ENCODE results near the gene TMEM140.

The TMEM140 gene

GRCh38 chr7:135174941-135175340, 27.1 kb downstream of the TMEM140 start:
- no peak for DNase-seq (ENCODE audit: low read depth)

GRCh38 chr7:135175931-135176330, 28.1 kb downstream of the TMEM140 start:
- DNase-seq (ENCODE audit: low read depth) = no peak

- no peak for DNase-seq (ENCODE audit: low read depth)
These were observed 29.3 kb downstream of the TMEM140 start for GRCh38 chr7:135177028-135177696.

- DNase-seq (ENCODE audit: low read depth) = no peak
These were observed 30.5 kb downstream of the TMEM140 start for GRCh38 chr7:135178364-135178763.

GRCh38 chr7:135179321-135179925, 31.6 kb downstream of the TMEM140 start:
- DNase-seq (ENCODE audit: low read depth) = no peak

- no peak for DNase-seq (ENCODE audit: low read depth)
These were observed 32.2 kb downstream of the TMEM140 start for GRCh38 chr7:135180122-135180521.

GRCh38 chr7:135181261-135181928, 33.5 kb downstream of the TMEM140 start:
- DNase-seq (ENCODE audit: low read depth) = no peak

GRCh38 chr7:135181929-135182678, 34.2 kb downstream of the TMEM140 start:
- no peak for DNase-seq (ENCODE audit: low read depth)

GRCh38 chr7:135183478-135183877, 35.6 kb downstream of the TMEM140 start:
- no peak for DNase-seq (ENCODE audit: low read depth)

GRCh38 chr7:135184254-135184841, 36.5 kb downstream of the TMEM140 start:
- DNase-seq (ENCODE audit: low read depth) = no peak

GRCh38 chr7:135185471-135186260, 37.8 kb downstream of the TMEM140 start:
- no peak for DNase-seq (ENCODE audit: low read depth)

- DNase-seq (ENCODE audit: low read depth) = no peak
These were observed 38.3 kb downstream of the TMEM140 start for GRCh38 chr7:135186261-135186540.

- no peak for DNase-seq (ENCODE audit: low read depth)
These were observed 39.0 kb downstream of the TMEM140 start for GRCh38 chr7:135186841-135187253.

GRCh38 chr7:135188298-135188984, 40.6 kb downstream of the TMEM140 start:
- DNase-seq (ENCODE audit: low read depth) = no peak

- no peak for DNase-seq (ENCODE audit: low read depth)
These were observed 41.4 kb downstream of the TMEM140 start for GRCh38 chr7:135189221-135189662.

GRCh38 chr7:135189961-135190360, 42.1 kb downstream of the TMEM140 start:
- no peak for DNase-seq (ENCODE audit: low read depth)

- DNase-seq (ENCODE audit: low read depth) = no peak
These were observed 42.8 kb downstream of the TMEM140 start for GRCh38 chr7:135190703-135191102.

GRCh38 chr7:135192914-135193536, 45.2 kb downstream of the TMEM140 start:
- no peak for DNase-seq (ENCODE audit: low read depth)

- DNase-seq (ENCODE audit: low read depth) = no peak
These were observed 45.8 kb downstream of the TMEM140 start for GRCh38 chr7:135193615-135194081.

GRCh38 chr7:135194494-135195095, 46.7 kb downstream of the TMEM140 start:
- no peak for DNase-seq (ENCODE audit: low read depth)
